K562 (cell line): ENCODE data around the gene FBXW7. TPM values are rescaled to one million over a fixed set of nuclear protein-coding genes. Genes with fewer than 3 reads are reported as not detected.

Experiments used
- ATAC-seq: fragments of 200-7000 bp; cut with Tn5 transposase; 3 replicates; pipeline ENCODE4 v1.9.1; 2020; ENCODE audit warnings: moderate library complexity
- BruUV-seq: library from RNA; stranded (reverse); fragments of 400-500 nt; replicated peaks from 2 replicates; lab custom pipeline; 2021; lab: Mats Ljungman, UMichigan
- CTCF ChIA-PET: fragments of 300-600 bp; formaldehyde crosslinking; extraction: SDS; loops from one replicate; lab custom pipeline; 2021; ENCODE audit warnings: low intra/inter-chr PET ratio; lab: Yijun Ruan, JAX
- POLR2A ChIA-PET: fragments of 300-600, 350-650 bp; sonication (Branson Sonifier 250); formaldehyde crosslinking; extraction: SDS; loops from one replicate; lab custom pipeline; 2021; ENCODE audit warnings: antibody characterized with exemption, inconsistent platforms; lab: Yijun Ruan, JAX
- DNase-seq, 4 experiments: peaks; one replicate each; pipeline versions ENCODE4 v3.0.0 to v3.0.0-alpha.2; 2011 to 2018; ENCODE audit warnings: low spot score in 3 of 4, mixed read lengths in 3 of 4; ENCODE audit errors: extremely low read depth in 1 of 4
- FAIRE-seq: peaks from 2 replicates; lab custom pipeline; 2011; peaks lifted over from hg19 to GRCh38; lab: Jason Lieb, UNC
- H2AFZ ChIP-seq: 2 replicates; pipeline ENCODE4 v1.6.0; 2011; ENCODE audit warnings: low read depth, low read length, control low read depth, inconsistent platforms
- H3K27ac ChIP-seq: fragments of 200-600 bp; 3 replicates; pipeline ENCODE4 v1.8.0; 2011; ENCODE audit warnings: low read depth, mild to moderate bottlenecking, control low read depth, inconsistent platforms, low read length, moderate library complexity, mixed read lengths; ENCODE audit errors: extremely low read depth
- H3K27me3 ChIP-seq, 2 experiments: fragments of 300-600 bp in 1 of 2; 2 replicates in 1 of 2; 3 replicates in 1 of 2; pipeline versions ENCODE4 v1.6.0 to v1.8.0; 2011; ENCODE audit warnings: inconsistent platforms in 2 of 2, low read length in 2 of 2, mild to moderate bottlenecking in 1 of 2, mixed read lengths in 1 of 2, moderate library complexity in 1 of 2; ENCODE audit not compliant: control insufficient read depth in 2 of 2, insufficient read depth in 2 of 2
- H3K36me3 ChIP-seq: fragments of 300-600 bp; 3 replicates; pipeline ENCODE4 v1.8.0; 2011; ENCODE audit warnings: mild to moderate bottlenecking, low read length, inconsistent platforms; ENCODE audit not compliant: control insufficient read depth, insufficient read depth
- H3K4me1 ChIP-seq, 2 experiments: fragments of 200-600 bp in 1 of 2; replicated peaks in 1 of 2; 2 replicates in 1 of 2; 3 replicates in 1 of 2; pipeline versions ENCODE4 v1.5.1 to v1.8.0; 2011; ENCODE audit warnings: inconsistent platforms in 2 of 2, low read length in 2 of 2, mild to moderate bottlenecking in 1 of 2, mixed read lengths in 1 of 2, moderate library complexity in 1 of 2; ENCODE audit not compliant: control insufficient read depth in 2 of 2, insufficient read depth in 2 of 2
- H3K4me2 ChIP-seq: 2 replicates; pipeline ENCODE4 v1.6.1; 2011; ENCODE audit warnings: low read length, control low read depth, inconsistent platforms, mixed read lengths; ENCODE audit not compliant: insufficient read depth
- H3K4me3 ChIP-seq: fragments of 200-600 bp; sonication (generic), shearing (Covaris generic); 2 replicates; pipeline ENCODE4 v1.5.1; 2016; ENCODE audit warnings: control low read depth, inconsistent platforms
- H3K79me2 ChIP-seq: fragments of 200-600 bp; 3 replicates; pipeline ENCODE4 v1.8.0; 2011; ENCODE audit warnings: low read length, inconsistent platforms; ENCODE audit not compliant: control insufficient read depth, insufficient read depth
- H3K9ac ChIP-seq, 2 experiments: 2 replicates each; pipeline versions ENCODE4 v1.6.0 to v1.6.1; 2011; ENCODE audit warnings: low read depth in 2 of 2, low read length in 2 of 2, control low read depth in 1 of 2, inconsistent platforms in 1 of 2, mild to moderate bottlenecking in 1 of 2, mixed read lengths in 1 of 2; ENCODE audit not compliant: insufficient read depth in 1 of 2
- H3K9me1 ChIP-seq: one replicate; pipeline ENCODE4 v1.6.0; 2011; ENCODE audit warnings: inconsistent platforms, mild to moderate bottlenecking, low read length, moderate library complexity; ENCODE audit not compliant: control insufficient read depth, insufficient read depth
- H3K9me3 ChIP-seq: replicated peaks from 2 replicates; pipeline ENCODE4 v1.5.1; 2011; ENCODE audit warnings: low read depth, low read length, inconsistent platforms; ENCODE audit not compliant: control insufficient read depth, insufficient read depth
- H4K20me1 ChIP-seq: replicated peaks from 2 replicates; pipeline ENCODE4 v1.6.1; 2011; ENCODE audit warnings: low read length, inconsistent platforms, mixed read lengths; ENCODE audit not compliant: control insufficient read depth, insufficient read depth
- FOXP1 ChIP-seq: sonication (generic); formaldehyde crosslinking; IDR thresholded peaks from 2 replicates; pipeline ENCODE4 v1.8.0; 2022; ENCODE audit warnings: mild to moderate bottlenecking, missing genetic modification reagents
- MCM5 ChIP-seq: fragments of 450-650 bp; IDR thresholded peaks from 2 replicates; pipeline ENCODE4 v1.6.1; 2016; ENCODE audit warnings: low read depth
- POLR2G ChIP-seq: fragments of 200-400 bp; formaldehyde crosslinking; IDR thresholded peaks from 2 replicates; pipeline ENCODE4 v1.6.1; 2017; ENCODE audit warnings: low read depth, mild to moderate bottlenecking, antibody characterized with exemption, low read length, moderate library complexity
- POLR2H ChIP-seq: IDR thresholded peaks from 2 replicates; pipeline ENCODE4 v1.6.1; 2016; ENCODE audit warnings: missing genetic modification characterization, low read depth, mild to moderate bottlenecking, control low read depth, missing compliant biosample characterization, moderate library complexity
- RBM25 ChIP-seq: fragments of 200-400 bp; formaldehyde crosslinking; IDR thresholded peaks from 2 replicates; pipeline ENCODE4 v1.6.1; 2018; ENCODE audit warnings: low read length, low read depth, moderate library complexity; ENCODE audit not compliant: severe bottlenecking
- WGBS: fragments of 100-300 bp; shearing (Covaris generic); methylation state at CpG from one replicate; pipeline ENCODE4 v1.1.6; 2016; ENCODE audit warnings: low coverage, mixed read lengths; ENCODE audit not compliant: insufficient coverage; ENCODE audit errors: missing lambda C conversion rate; 5-methylcytosine and 5-hydroxymethylcytosine counted together
- in situ Hi-C: fragments of 300-500 bp; cut with MboI; formaldehyde crosslinking; loops from 4 replicates; pipeline ENCODE4 v1.15.0; 2018; ENCODE audit warnings: inconsistent platforms, mixed read lengths
- intact Hi-C: fragments of 100-400 bp; cut with micrococcal nuclease; formaldehyde crosslinking; loops from 2 replicates; pipeline ENCODE4 v1.14.2; 2022
- polyA plus RNA-seq, 8 experiments: library from polyadenylated mRNA; depleted of rRNA in 4 of 8; stranded (reverse) in 5 of 8; unstranded in 3 of 8; fragments of >200 nt; fragmentation: Nextera tagmentation in 2 of 8; fragmentation: Illumina TruSeq in 1 of 8; extraction: Ambion mirVana in 2 of 8; extraction: Trizol in 1 of 8; gene quantifications; 2 replicates each; pipeline versions ENCODE4 v1.2.1 to v1.2.3, GENCODE V29; 2011 to 2014; ENCODE audit warnings: inconsistent platforms in 1 of 8, missing spikeins in 1 of 8
- total RNA-seq, 7 experiments: library from RNA; depleted of rRNA in 6 of 7; stranded (reverse); fragments of >200 nt in 6 of 7; fragmentation: Illumina TruSeq in 2 of 7; extraction: Trizol in 2 of 7; gene quantifications; 2 replicates each; pipeline versions ENCODE4 v1.2.1 to v1.2.3, GENCODE V29; 2011 to 2021; ENCODE audit warnings: low replicate concordance in 1 of 7

FBXW7 gene
- total and polyA plus RNA-seq, 9 of the 15 experiments (the other 6 are each of a cell fraction or from before 2014, with no cell fraction given) = 6.8 to 44.2 (median 16.4) TPM

GRCh38 chr4:152508386-152508785, 27.5 kb downstream of the FBXW7 start:
- H3K36me3 ChIP-seq = 0 out of 3 replicates have a peak, but pooled peaks cover 3% of the 10 kb centered on the region
- no peaks in the 10 kb centered on the region for H3K9me1 ChIP-seq
- in situ Hi-C loops = no loop called here
- no peak overlapping the region for H3K4me3 ChIP-seq
- H3K4me1 ChIP-seq = no peaks in the 10 kb centered on the region; a peak in 1 of 5 replicates
- intact Hi-C loops = no loop called here
- FAIRE-seq = no peak
- POLR2A ChIA-PET = no interaction called here
- no peaks in the 10 kb centered on the region for H4K20me1 ChIP-seq
- no peak for ATAC-seq
- H3K27ac ChIP-seq = no peak overlapping the region
- H3K9ac ChIP-seq = no peak overlapping the region
- DNase-seq = no peak
- TF ChIP-seq FOXP1 (CRISPR knock-in tag) = no peak
- no peak for TF ChIP-seq MCM5
- TF ChIP-seq RBM25 = peak; percentile 23
- no peak for TF ChIP-seq POLR2G
- TF ChIP-seq POLR2H (tag) = no peak
- TF ChIP-seq, all 486 proteins: peak for 1
- Histone ChIP-seq H3K27me3 (no peaks in the 10 kb centered on the region), H3K79me2 (peaks cover 18% of the 10 kb centered on the region; the same call in 2 of the 3 replicates), H3K4me2 (no peak overlapping the region), H3K9me3 (no peaks in the 10 kb centered on the region), H2AFZ (no peak overlapping the region)
- WGBS = 86% methylated on average over 4 of the region's 4 CpGs
- CTCF ChIA-PET = no interaction called here
- BruUV-seq = no TSS peak
